Sigmoid colon (tissue), 7 donors: ENCODE results near the gene LITAFD. TPM values are rescaled to one million over a fixed set of nuclear protein-coding genes. Genes with fewer than 3 reads are reported as not detected.
"Not testable (repeated sequence)": the region's sequence is repeated elsewhere in the genome, so short reads cannot be mapped to it uniquely, and the experiment has no call there.

Source experiments
- DNase-seq: peaks from one replicate; pipeline ENCODE4 v3.0.0-alpha.2; 2019
- H3K27ac ChIP-seq, 4 donors: fragments of 200-600 bp; sonication (generic); one replicate each; pipeline ENCODE4 v1.5.1; 2016 to 2019; ENCODE audit warnings: mild to moderate bottlenecking in 1 of 4
- H3K27me3 ChIP-seq, 3 donors: fragments of 200-600 bp; sonication (generic); one replicate each; pipeline ENCODE4 v1.5.1; 2019; ENCODE audit warnings: mild to moderate bottlenecking in 1 of 3
- H3K36me3 ChIP-seq, 4 donors: fragments of 200-600 bp; sonication (generic); one replicate each; pipeline ENCODE4 v1.5.1; 2016 to 2019
- H3K4me1 ChIP-seq, 4 donors: fragments of 200-600 bp; sonication (generic); one replicate each; pipeline ENCODE4 v1.5.1; 2017 to 2019
- H3K4me3 ChIP-seq, 4 donors: fragments of 200-600 bp; sonication (generic); one replicate each; pipeline ENCODE4 v1.5.1; 2017 to 2019; ENCODE audit warnings: mild to moderate bottlenecking in 2 of 4, moderate library complexity in 1 of 4
- H3K9me3 ChIP-seq, 4 donors: fragments of 200-600 bp in 3 of 4; sonication (generic) in 3 of 4; one replicate each; pipeline versions ENCODE4 v1.5.1 to v1.6.1; 2013 to 2019
- CTCF ChIP-seq, 4 experiments: fragments of 450-650 bp in 3 of 4; fragments of 200-600 bp in 1 of 4; IDR thresholded peaks; one replicate each; pipeline ENCODE4 v1.5.1; 2016 to 2019; ENCODE audit warnings: antibody characterized with exemption in 4 of 4, mild to moderate bottlenecking in 3 of 4, moderate library complexity in 2 of 4
- EP300 ChIP-seq, 4 donors: sonication (generic); formaldehyde crosslinking; IDR thresholded peaks; one replicate each; pipeline ENCODE4 v1.6.1; 2017; ENCODE audit warnings: antibody characterized with exemption in 4 of 4
- POLR2A ChIP-seq, 2 donors: fragments of 450-650 bp; IDR thresholded peaks; one replicate each; pipeline ENCODE4 v1.6.1; 2016; ENCODE audit warnings: antibody characterized with exemption in 2 of 2, mild to moderate bottlenecking in 2 of 2, moderate library complexity in 2 of 2
- POLR2AphosphoS5 ChIP-seq, 4 donors: sonication (generic); formaldehyde crosslinking; IDR thresholded peaks; one replicate each; pipeline ENCODE4 v1.6.1; 2017; ENCODE audit warnings: antibody characterized with exemption in 4 of 4
- WGBS, 2 donors: extraction: QIAGEN DNeasy Blood & Tissue Kit; methylation state at CpG; one replicate each; pipeline ENCODE4 v1.1.7; 2013; 5-methylcytosine and 5-hydroxymethylcytosine counted together
- intact Hi-C: fragments of 100-400 bp; cut with DNase I; formaldehyde crosslinking; loops from one replicate; pipeline ENCODE4 v1.15.1; 2023
- polyA plus RNA-seq, 3 donors: library from polyadenylated mRNA; stranded (reverse); fragments of 200-250 nt; gene quantifications; one replicate each; pipeline ENCODE4 v1.2.3, GENCODE V29; 2013
- total RNA-seq, 4 donors: library from RNA; depleted of rRNA; stranded (reverse); fragments of >200 nt; gene quantifications; one replicate each; pipeline ENCODE4 v1.1.0, GENCODE V29; 2016
- donor health status: healthy with polysubstance abuse.
- donor health status: Bipolar disorder and iron deficiency.
- donor health status: healthy.

Gene LITAFD
- total and polyA plus RNA-seq, 7 donors: not detected

GRCh38 chr16:8872071-8872470, 10.1 kb upstream of the LITAFD start:
- intact Hi-C loops: no loop called here
- H3K36me3 ChIP-seq: no peaks in the 10 kb centered on the region
- 53 to 86% methylated on average over 5 of the region's 5 CpGs for WGBS, 2 donors
- H3K4me1 ChIP-seq: peaks cover 0 to 24% (median 14%) of the 10 kb centered on the region in 4 donors
- no peak for DNase-seq
- H3K27me3 ChIP-seq: peaks cover 0 to 4% (median 0%) of the 10 kb centered on the region in 3 donors
- no peak overlapping the region for H3K4me3 ChIP-seq
- H3K9me3 ChIP-seq: no peaks in the 10 kb centered on the region
- TF ChIP-seq CTCF (IDR thresholded peaks at IDR 0.05) (no peak), EP300 (IDR thresholded peaks at IDR 0.05) (no peak), POLR2AphosphoS5 (IDR thresholded peaks at IDR 0.05) (no peak), POLR2A (IDR thresholded peaks at IDR 0.05) (no peak)
- no peak overlapping the region for H3K27ac ChIP-seq

- H3K4me3 ChIP-seq: no peak overlapping the region
- WGBS, 2 donors: 81 to 89% methylated on average over 22 of the region's 22 CpGs
- no peaks in the 10 kb centered on the region for H3K36me3 ChIP-seq
- no peak overlapping the region for H3K27ac ChIP-seq
- intact Hi-C loops: no loop called here
- H3K4me1 ChIP-seq: peaks cover 0 to 12% (median 4%) of the 10 kb centered on the region in 4 donors
- no peaks in the 10 kb centered on the region for H3K27me3 ChIP-seq
- DNase-seq: no peak
- TF ChIP-seq POLR2AphosphoS5 (IDR thresholded peaks at IDR 0.05) (no peak), CTCF (IDR thresholded peaks at IDR 0.05) (no peak), POLR2A (IDR thresholded peaks at IDR 0.05) (no peak), EP300 (IDR thresholded peaks at IDR 0.05) (no peak)
- H3K9me3 ChIP-seq: no peaks in the 10 kb centered on the region
These were observed 8.9 kb upstream of the LITAFD start for GRCh38 chr16:8872967-8873865.

- H3K36me3 ChIP-seq, H3K27ac ChIP-seq, H3K9me3 ChIP-seq, H3K4me3 ChIP-seq, intact Hi-C loops, H3K4me1 ChIP-seq, H3K27me3 ChIP-seq, DNase-seq: not testable (repeated sequence)
- 87 to 95% methylated on average over 7 of the region's 7 CpGs for WGBS, 2 donors
These were observed 8.3 kb upstream of the LITAFD start for GRCh38 chr16:8873866-8874195.

GRCh38 chr16:8874388-8874787, 7.8 kb upstream of the LITAFD start:
- intact Hi-C loops: no loop called here
- Histone ChIP-seq H3K4me3 (no peak overlapping the region), H3K9me3 (no peaks in the 10 kb centered on the region), H3K27me3 (no peaks in the 10 kb centered on the region), H3K27ac (no peak overlapping the region), H3K36me3 (no peaks in the 10 kb centered on the region), H3K4me1 (peaks cover 0 to 4% (median 2%) of the 10 kb centered on the region in 4 donors)
- TF ChIP-seq POLR2AphosphoS5 (IDR thresholded peaks at IDR 0.05) (no peak), EP300 (IDR thresholded peaks at IDR 0.05) (no peak), CTCF (IDR thresholded peaks at IDR 0.05) (no peak), POLR2A (IDR thresholded peaks at IDR 0.05) (no peak)
- DNase-seq: no peak
- WGBS, 2 donors: 50 to 78% methylated on average over 6 of the region's 6 CpGs

GRCh38 chr16:8875317-8875716, 6.8 kb upstream of the LITAFD start:
- H3K4me3 ChIP-seq, H3K4me1 ChIP-seq, H3K27ac ChIP-seq, H3K9me3 ChIP-seq, H3K36me3 ChIP-seq, H3K27me3 ChIP-seq, intact Hi-C loops, DNase-seq: not testable (repeated sequence)
- WGBS, 2 donors: 56 to 72% methylated on average over 7 of the region's 7 CpGs
